GM12878 (cell line): ENCODE measurements around the gene LDLRAD4. TPM values are rescaled to one million over a fixed set of nuclear protein-coding genes. Genes with fewer than 3 reads are reported as not detected.

Experiments
- ATAC-seq: fragments of 200-7000 bp; cut with Tn5 transposase; 3 replicates; pipeline ENCODE4 v1.9.1; 2020; ENCODE audit warnings: mild to moderate bottlenecking, moderate library complexity
- BruUV-seq: library from RNA; stranded (reverse); fragments of 400-500 nt; replicated peaks from 2 replicates; lab custom pipeline; 2021; lab: Mats Ljungman, UMichigan
- CTCF ChIA-PET: fragments of 300-600 bp; sonication (Branson Sonifier 250); formaldehyde crosslinking; extraction: SDS; loops from one replicate; lab custom pipeline; 2021; ENCODE audit warnings: inconsistent platforms; lab: Yijun Ruan, JAX
- POLR2A ChIA-PET: fragments of 350-600 bp; formaldehyde crosslinking; extraction: SDS; loops from one replicate; lab custom pipeline; 2021; ENCODE audit warnings: inconsistent platforms; lab: Charles Lee
- RAD21 ChIA-PET: fragments of 300-600 bp; sonication (Branson Sonifier 250); formaldehyde crosslinking; loops from one replicate; lab custom pipeline; 2023; ENCODE audit warnings: antibody characterized with exemption; ENCODE audit not compliant: unreplicated experiment; lab: Charles Lee
- SMC1A ChIA-PET: fragments of 300-600 bp; sonication (Branson Sonifier 250); formaldehyde crosslinking; loops from one replicate; lab custom pipeline; 2023; ENCODE audit not compliant: unreplicated experiment, uncharacterized antibody; lab: Charles Lee
- DNase-seq: peaks from one replicate; pipeline ENCODE4 v3.0.0-alpha.2; 2011; ENCODE audit warnings: low read depth, low spot score
- FAIRE-seq: peaks from 3 replicates; lab custom pipeline; 2011; peaks lifted over from hg19 to GRCh38; lab: Jason Lieb, UNC
- H2AFZ ChIP-seq: 2 replicates; pipeline ENCODE4 v1.6.0; 2011; ENCODE audit warnings: low read depth, low read length, control low read depth; ENCODE audit not compliant: control insufficient read depth
- H3K27ac ChIP-seq: 2 replicates; pipeline ENCODE4 v1.5.1; 2011; ENCODE audit warnings: control low read depth; ENCODE audit not compliant: control insufficient read depth, insufficient read depth
- H3K27me3 ChIP-seq, 2 experiments: replicated peaks in 1 of 2; 2 replicates each; pipeline versions ENCODE4 v1.6.0 to v1.6.1; 2011; ENCODE audit warnings: low read length in 1 of 2; ENCODE audit not compliant: control insufficient read depth in 2 of 2, insufficient read depth in 2 of 2
- H3K36me3 ChIP-seq, 2 experiments: 2 replicates each; pipeline ENCODE4 v1.5.1; 2011; ENCODE audit warnings: low read length in 1 of 2; ENCODE audit not compliant: control insufficient read depth in 2 of 2, insufficient read depth in 2 of 2
- H3K4me1 ChIP-seq: 2 replicates; pipeline ENCODE4 v1.6.1; 2011; ENCODE audit warnings: mild to moderate bottlenecking, low read length, moderate library complexity, mixed read lengths; ENCODE audit not compliant: control insufficient read depth, insufficient read depth
- H3K4me2 ChIP-seq: 2 replicates; pipeline ENCODE4 v1.6.0; 2011; ENCODE audit warnings: control low read depth; ENCODE audit not compliant: control insufficient read depth, insufficient read depth
- H3K4me3 ChIP-seq: fragments of 200-600 bp; sonication (generic); 2 replicates; pipeline ENCODE4 v1.5.1; 2016
- H3K79me2 ChIP-seq: 2 replicates; pipeline ENCODE4 v1.6.0; 2011; ENCODE audit warnings: low read length; ENCODE audit not compliant: control insufficient read depth, insufficient read depth
- H3K9ac ChIP-seq: 2 replicates; pipeline ENCODE4 v1.8.0; 2011; ENCODE audit warnings: low read length, control low read depth, mixed read lengths; ENCODE audit not compliant: control insufficient read depth, insufficient read depth
- H3K9me3 ChIP-seq: replicated peaks from 3 replicates; pipeline ENCODE4 v1.5.1; 2011; ENCODE audit warnings: mild to moderate bottlenecking, low read length; ENCODE audit not compliant: control insufficient read depth, insufficient read depth
- H4K20me1 ChIP-seq: 2 replicates; pipeline ENCODE4 v1.6.0; 2011; ENCODE audit not compliant: control insufficient read depth, insufficient read depth
- KLF5 ChIP-seq: fragments of 450-650 bp; IDR thresholded peaks from 2 replicates; pipeline ENCODE4 v1.6.1; 2014; ENCODE audit warnings: mild to moderate bottlenecking; ENCODE audit not compliant: partially characterized antibody
- MYC ChIP-seq: IDR thresholded peaks from 2 replicates; pipeline ENCODE4 v1.6.1; 2011; ENCODE audit warnings: mild to moderate bottlenecking, low read length, moderate library complexity, inconsistent platforms; ENCODE audit not compliant: insufficient read depth, insufficient replicate concordance, insufficient read length, severe bottlenecking
- RFX5 ChIP-seq: IDR thresholded peaks from 2 replicates; pipeline ENCODE4 v1.6.1; 2011; ENCODE audit warnings: low read depth, low read length, improper control_type of control experiment
- ZNF592 ChIP-seq: fragments of 450-650 bp; IDR thresholded peaks from 2 replicates; pipeline ENCODE4 v1.6.1; 2017; ENCODE audit warnings: mild to moderate bottlenecking, moderate library complexity
- WGBS: methylation state at CpG from one replicate; pipeline ENCODE4 v1.1.6; 2016; ENCODE audit warnings: low lambda C conversion rate; ENCODE audit not compliant: insufficient replicate concordance, insufficient coverage; ENCODE audit errors: missing lambda C conversion rate; 5-methylcytosine and 5-hydroxymethylcytosine counted together
- in situ Hi-C: fragments of 300-500 bp; cut with MboI; formaldehyde crosslinking; loops from 9 replicates; pipeline ENCODE4 v1.14.3; 2018; ENCODE audit warnings: mixed read lengths
- intact Hi-C: fragments of 100-400 bp; cut with micrococcal nuclease; formaldehyde crosslinking; loops from one replicate; pipeline ENCODE4 v1.14.2; 2022; ENCODE audit not compliant: unreplicated experiment
- polyA plus RNA-seq, 11 experiments: library from polyadenylated mRNA; depleted of rRNA in 4 of 11; unstranded in 6 of 11; stranded (reverse) in 5 of 11; fragments of >200 nt; fragmentation: Nextera tagmentation in 4 of 11; fragmentation: Illumina TruSeq in 1 of 11; extraction: Ambion mirVana in 4 of 11; extraction: Trizol in 1 of 11; gene quantifications; 1 replicate in 1 of 11; 2 replicates in 10 of 11; pipeline versions ENCODE4 v1.2.1 to v1.2.3, GENCODE V29; 2011 to 2016; ENCODE audit warnings: inconsistent platforms in 2 of 11, missing spikeins in 2 of 11, low read depth in 1 of 11
- total RNA-seq, 4 experiments: library from RNA; depleted of rRNA in 3 of 4; stranded (reverse); fragments of >200 nt in 3 of 4; fragmentation: Illumina TruSeq in 1 of 4; extraction: Trizol in 1 of 4; gene quantifications; 2 replicates each; pipeline versions ENCODE4 v1.2.1 to v1.2.3, GENCODE V29; 2013 to 2021

Gene LDLRAD4
- total and polyA plus RNA-seq, 10 of the 15 experiments (the other 5 are each of a cell fraction or from before 2014, with no cell fraction given), result 2.7 to 16.8 (median 11.2) TPM

- no peak for ATAC-seq
- Histone ChIP-seq H3K36me3 (no peaks in the 10 kb centered on the region; a peak in 1 of 4 replicates), H3K4me1 (no peaks in the 10 kb centered on the region), H4K20me1 (no peaks in the 10 kb centered on the region), H3K27ac (no peak overlapping the region), H3K4me2 (no peak overlapping the region), H3K9me3 (no peaks in the 10 kb centered on the region), H3K79me2 (no peaks in the 10 kb centered on the region), H3K9ac (no peak overlapping the region), H3K4me3 (no peak overlapping the region), H3K27me3 (no peaks in the 10 kb centered on the region), H2AFZ (no peak overlapping the region)
- RAD21 ChIA-PET, result no interaction called here
- in situ Hi-C loops, result no loop called here
- no peak for FAIRE-seq
- intact Hi-C loops, result loop anchor here (5.0 kb wide), 1 partner anchor 60 kb away; no protein-coding TSS in a partner anchor
- CTCF ChIA-PET, result no interaction called here
- no peak for DNase-seq
- no TSS peak for BruUV-seq
- SMC1A ChIA-PET, result no interaction called here
- POLR2A ChIA-PET, result no interaction called here
- no peak for TF ChIP-seq RFX5
- TF ChIP-seq MYC, result no peak
- TF ChIP-seq KLF5, result no peak
- no peak for TF ChIP-seq ZNF592
- WGBS, result 100% methylated on average over 2 of the region's 2 CpGs
Measured at GRCh38 chr18:13661779-13662256, 443.3 kb downstream of the LDLRAD4 start.
